HG03064 (cell line): ENCODE results near the gene SLC13A2.

Experiments used
- ATAC-seq: cut with Tn5 transposase; IDR thresholded peaks from one replicate; pipeline ENCODE4 v1.9.1; 2021; ENCODE audit warnings: low read depth; ENCODE audit not compliant: unreplicated experiment

Gene SLC13A2

DNA sequence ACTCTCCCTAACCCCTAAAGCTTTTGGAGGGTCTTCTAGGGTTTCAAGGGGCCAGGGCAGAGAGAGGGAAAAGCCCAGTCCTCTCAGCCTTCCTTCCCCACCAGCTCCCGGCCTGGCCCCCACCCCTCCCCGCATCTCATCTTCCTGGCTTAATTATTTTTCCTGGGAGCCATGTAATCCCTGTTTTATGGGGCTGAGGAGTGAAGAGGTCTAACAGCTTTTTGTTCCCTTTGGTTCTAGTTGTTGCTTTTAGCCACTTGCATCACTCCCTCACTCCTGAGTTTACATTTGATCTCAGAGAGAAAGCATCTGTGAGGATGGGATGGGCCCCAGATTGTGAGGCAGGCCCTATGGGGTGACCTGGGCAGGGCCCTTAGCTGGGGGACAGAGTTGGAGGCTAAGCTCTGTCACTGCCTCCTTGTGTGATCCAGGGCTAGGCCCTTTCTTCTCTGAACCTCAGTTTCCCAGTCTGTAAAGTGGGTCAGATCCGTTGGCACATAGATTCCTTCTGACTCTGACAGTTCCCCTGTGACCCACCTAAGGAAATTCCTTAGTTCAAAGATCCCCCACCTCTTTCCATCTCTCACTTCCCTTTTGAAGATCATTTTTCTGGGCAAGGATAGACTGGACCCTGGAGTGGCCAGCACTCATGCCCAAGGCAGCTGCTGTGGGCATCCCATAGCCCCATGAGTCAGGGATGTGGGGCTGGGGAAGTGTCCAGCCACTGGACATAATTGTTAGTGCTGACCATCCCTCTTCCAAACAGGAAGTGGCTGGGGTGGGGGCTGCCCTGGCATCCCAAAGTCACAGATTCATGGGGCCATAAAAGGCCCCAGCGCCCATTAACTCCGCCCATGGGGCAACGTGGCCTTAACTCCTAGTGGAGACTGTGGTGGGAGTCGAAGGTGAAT lies 58.9 kb downstream of the SLC13A2 start:
- no peak for ATAC-seq

DNA sequence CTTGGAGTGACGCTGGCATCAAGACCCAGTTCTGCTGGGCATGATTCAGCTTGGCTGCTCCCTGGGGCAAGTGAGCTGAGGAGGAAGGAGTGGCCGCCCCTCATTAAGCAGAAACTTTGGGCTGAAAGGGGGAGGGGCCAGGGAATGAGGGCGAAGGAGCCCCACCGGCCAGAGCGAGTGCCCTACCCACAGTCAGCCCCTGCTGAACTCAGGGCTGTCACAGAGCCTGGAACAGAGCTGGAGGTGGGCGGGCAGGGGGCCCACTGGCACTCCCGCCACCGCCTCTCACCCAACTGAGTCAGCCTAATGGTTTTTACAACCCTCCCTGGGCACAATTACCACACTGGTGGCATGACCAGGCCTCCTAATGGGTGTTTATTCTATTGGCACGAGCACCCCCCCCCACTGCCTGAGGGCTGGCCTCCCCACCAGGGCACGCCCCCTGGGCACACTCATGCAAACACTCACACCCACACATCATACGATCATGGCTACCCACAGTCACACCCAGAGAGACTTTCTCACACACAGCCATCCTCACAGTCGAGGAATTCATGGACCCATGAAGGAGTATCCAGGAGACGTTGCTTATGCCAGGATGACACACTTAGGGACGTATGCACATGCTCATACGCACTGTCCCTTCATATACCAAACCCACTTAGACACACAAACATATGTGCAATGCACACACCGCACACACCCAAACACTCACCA lies 59.8 kb downstream of the SLC13A2 start:
- ATAC-seq: no peak

DNA sequence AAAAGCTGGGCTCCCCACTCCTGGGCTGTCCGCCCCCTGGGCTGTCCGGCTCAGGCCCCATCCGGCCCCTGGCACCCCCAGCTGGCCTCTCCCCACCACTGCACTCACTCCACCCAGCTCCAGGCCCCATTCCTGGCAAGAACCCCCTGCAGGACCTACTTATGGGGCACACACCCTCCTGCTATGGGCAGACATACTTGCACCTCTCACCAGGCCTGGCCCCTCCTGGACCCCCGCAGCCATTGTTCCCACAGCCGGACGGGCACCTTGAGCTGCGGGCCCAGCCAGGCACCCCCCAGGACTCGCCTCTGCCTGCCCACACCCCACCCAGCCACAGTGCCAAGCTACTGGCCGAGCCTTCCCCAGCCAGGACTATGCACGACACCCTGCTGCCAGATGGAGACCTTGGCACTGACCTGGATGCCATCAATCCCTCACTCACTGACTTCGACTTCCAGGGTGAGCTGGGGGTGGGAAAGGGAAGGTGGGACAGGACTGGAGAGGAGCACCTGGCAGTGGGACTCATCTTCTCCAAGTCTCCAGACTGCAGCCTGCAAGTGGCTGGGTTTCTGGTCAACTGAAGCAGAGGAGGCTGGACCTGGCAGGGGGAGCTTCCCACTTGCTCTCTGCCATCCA lies 61.4 kb downstream of the SLC13A2 start:
- no peak for ATAC-seq

DNA sequence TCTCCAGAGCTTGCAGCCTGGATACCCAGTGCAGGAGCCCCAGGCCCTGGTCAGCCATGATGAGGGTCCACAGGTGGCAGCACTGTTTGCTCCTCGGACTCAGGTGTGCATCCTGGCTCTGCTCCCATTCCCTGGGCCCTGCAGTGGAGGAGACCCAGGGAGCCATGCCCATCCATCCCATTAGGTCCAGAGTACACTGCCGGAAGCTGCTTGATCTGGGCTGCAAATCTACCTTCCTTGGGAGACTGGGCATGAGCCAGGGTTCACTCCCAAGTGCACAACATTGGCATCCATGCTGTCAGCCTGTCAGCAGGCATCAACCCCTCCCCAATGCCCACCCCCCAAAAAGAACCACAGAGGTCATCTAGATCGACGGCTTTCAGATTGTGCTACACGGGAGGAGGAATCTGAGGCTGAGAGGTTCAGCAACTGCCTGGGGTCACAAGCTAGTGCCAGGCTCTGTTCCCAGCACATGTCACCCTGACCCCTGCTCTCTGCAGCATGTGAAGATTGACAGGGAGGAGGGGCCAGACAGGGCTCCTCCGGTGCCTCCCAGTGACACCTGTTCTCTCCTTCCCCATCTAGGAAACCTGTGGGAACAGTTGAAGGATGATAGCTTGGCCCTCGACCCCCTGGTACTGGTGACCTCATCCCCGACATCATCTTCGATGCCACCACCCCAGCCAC lies 63.2 kb downstream of the SLC13A2 start:
- no peak for ATAC-seq

DNA sequence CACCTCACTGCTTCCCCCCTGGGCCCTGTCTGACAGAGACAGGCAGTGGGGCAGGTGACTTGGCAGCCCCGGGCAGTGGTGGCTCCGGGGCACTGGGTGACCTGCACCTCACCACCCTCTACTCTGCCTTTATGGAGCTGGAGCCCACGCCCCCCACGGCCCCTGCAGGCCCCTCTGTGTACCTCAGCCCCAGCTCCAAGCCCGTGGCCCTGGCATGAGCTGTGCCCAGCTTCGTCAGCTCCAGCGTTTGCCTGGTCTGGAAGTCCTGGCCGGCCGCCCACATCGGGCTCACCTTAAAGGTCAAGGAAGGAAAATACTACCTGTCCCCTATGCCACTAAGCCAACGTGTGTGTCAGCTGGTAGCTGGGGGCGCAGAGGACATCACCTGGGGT lies 63.8 kb downstream of the SLC13A2 start:
- ATAC-seq: no peak

DNA sequence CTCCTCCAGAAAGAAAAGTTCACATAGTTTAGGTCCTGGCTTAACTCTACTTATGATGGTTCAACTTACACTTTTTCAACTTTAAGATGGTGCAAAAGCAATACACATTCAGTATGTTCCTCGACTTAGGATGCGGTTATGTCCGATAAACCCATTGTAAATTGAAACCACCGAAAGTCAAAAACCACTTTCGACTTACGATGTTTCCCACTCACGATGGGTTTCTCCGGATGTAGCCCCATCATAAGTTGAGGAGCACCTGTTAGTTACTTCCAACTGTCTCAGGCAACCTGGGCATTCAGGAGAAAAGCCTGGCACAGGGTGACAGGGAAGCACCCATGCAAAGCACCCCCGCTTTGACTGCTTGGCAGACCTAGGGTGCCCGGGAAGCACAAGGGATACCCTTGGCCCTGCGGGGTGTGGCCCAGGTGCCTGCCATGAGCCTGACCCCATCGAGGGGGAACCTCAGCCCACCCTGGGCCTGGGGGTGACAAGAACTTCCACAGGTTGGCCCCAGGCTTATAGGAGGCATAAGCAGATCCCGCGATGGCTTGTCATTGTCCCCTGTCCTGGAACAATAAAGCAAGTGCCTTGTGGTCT lies 65.0 kb downstream of the SLC13A2 start:
- no peak for ATAC-seq

DNA sequence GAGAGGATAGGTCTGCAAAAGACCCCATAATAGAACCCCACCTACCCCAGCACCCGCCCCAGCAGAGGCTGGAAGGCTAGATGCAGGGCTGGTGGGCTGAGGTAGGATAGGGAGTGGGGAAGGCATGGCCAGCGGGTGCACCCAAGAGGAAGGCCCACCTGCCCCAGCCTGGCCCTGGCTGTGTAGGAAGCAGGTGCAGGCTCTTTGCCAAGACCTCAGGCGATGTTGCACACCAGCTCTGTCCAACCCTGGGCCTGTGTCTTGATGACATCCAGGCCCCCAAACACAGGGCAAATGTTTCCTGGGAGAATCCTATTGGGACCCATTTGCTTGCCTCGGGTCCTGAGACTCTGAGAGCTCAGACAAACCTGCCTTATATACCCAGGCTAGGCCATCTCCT lies 66.8 kb downstream of the SLC13A2 start:
- no peak for ATAC-seq

DNA sequence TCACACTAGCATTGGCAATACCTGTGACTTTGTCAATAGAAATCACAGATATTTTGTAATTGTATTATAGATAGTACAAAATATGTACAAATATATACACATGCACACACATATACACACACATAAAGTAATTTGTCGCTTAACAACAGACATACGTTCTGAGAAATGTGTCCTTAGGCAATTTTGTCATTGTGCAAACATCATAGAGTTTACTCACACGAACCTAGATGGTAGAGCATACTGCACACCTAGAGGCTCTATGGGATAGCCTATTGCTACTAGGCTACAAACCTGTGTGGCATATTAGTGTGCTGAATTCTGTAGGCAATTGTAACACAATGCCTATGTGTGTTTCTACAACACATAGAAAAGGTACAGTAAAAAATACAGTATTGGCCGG lies 68.0 kb downstream of the SLC13A2 start:
- ATAC-seq: no peak

DNA sequence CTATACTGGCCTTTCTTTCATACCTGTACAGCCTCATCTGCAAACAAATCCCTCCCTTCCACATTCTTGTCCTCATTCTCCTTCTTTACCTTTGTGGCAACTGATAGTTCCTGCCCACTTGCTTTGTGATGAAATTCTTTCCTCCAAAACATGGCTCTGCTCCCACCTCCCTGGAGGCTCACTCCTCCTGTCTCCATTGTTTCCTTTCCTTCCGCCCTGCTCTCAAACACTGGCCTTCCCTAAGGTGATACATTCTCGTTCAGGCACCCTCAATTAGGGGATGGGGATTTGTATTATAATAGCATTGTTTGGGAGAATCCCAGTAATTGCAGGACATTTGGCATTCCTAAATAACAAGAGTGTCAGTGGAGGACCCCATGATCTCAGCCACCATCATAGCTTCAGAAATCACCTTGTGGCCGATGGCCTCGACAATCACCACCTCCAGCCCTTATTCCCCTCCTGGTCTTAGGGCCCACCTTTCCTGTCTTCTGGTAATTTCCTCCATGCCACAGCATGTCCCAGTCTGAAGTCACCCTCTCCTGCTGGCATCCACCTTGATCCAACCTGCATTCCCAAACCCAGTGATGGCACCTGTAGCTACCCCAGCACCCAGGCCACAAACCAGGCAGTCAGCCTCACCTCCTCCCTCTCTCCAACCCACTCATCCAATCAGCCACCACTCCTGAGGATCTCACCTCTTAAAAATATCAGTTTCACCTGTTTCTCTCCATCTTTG lies 71.1 kb downstream of the SLC13A2 start:
- ATAC-seq: no peak

DNA sequence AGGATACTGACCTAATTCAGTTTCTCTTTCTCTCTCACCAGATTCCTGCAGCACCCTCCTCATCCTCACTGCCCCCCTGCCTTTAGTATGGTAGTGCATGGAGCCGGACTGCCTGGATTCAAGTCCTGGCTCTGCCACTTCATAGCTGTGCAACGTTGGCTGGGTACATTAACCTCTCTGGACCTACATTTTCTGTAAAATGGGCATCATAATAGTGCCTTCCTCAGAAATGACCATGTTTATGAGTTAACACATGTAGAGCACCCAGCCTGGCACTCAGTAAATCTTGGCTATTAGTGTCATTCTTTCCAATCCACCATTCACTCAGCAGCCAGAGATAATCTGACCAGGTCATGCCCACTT lies 71.7 kb downstream of the SLC13A2 start:
- no peak for ATAC-seq

DNA sequence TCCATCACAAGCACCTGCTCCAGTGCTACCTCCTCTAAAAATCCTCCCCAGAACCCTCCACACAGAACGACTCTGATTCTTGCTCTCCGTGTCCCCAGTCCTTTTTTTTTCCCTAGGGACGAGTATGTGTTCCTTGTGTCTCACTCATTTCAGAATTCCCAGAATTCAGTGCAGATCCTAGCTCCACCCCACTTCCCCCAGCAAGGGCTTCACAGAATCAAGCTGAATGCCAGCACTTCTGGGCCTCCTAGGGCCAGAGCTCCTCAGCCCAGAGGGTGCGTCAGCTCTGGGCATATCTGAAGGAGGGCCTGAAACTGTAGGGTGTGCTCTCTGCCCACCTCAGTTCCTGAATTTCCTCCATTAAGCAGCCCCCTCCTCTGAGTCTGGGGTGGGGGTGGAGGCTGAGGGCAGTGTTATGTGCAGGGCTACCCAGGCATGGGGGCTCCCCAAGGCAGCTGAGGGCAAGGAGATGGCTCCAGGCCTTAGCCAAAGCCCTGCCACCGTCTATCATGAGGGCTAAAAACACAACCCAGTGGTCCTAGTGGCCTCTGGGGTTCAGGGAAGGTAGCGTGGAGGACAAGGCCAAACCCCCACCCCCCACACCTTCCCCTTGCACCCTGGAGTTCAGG lies 72.5 kb downstream of the SLC13A2 start:
- no peak for ATAC-seq

DNA sequence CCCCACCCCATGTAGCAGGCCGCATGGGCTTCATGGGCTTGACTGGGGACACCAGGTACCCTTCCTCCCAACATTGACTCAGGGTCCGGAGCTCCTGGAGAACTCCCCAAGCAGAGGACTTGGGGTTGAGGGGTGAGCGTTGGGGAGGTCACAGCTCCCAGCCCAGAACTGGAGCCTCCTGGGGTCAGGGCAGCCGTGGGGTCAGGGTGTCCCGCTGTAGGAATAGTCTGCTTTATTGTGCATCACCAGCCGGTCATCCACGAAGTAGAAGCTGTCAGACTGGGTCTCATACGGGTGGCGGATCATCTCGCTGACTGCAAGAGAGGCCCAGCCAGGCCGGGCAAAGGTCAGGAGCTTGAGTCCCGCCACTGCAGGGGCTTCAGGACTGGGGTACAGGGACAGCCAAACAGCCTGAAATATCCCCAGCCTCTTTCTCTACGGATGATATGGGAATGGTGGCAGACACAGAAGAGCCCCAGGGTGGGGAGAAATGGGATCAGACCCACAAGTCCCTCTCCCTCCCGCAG lies 73.7 kb downstream of the SLC13A2 start:
- ATAC-seq: no peak
